NCI-H1930 (cell line): ENCODE results near the gene ART3.

Experiments used
- DNase-seq, 2 experiments: peaks; one replicate each; lab custom pipeline; 2025; lab: John Stamatoyannopoulos, UW

ART3 gene

DNA sequence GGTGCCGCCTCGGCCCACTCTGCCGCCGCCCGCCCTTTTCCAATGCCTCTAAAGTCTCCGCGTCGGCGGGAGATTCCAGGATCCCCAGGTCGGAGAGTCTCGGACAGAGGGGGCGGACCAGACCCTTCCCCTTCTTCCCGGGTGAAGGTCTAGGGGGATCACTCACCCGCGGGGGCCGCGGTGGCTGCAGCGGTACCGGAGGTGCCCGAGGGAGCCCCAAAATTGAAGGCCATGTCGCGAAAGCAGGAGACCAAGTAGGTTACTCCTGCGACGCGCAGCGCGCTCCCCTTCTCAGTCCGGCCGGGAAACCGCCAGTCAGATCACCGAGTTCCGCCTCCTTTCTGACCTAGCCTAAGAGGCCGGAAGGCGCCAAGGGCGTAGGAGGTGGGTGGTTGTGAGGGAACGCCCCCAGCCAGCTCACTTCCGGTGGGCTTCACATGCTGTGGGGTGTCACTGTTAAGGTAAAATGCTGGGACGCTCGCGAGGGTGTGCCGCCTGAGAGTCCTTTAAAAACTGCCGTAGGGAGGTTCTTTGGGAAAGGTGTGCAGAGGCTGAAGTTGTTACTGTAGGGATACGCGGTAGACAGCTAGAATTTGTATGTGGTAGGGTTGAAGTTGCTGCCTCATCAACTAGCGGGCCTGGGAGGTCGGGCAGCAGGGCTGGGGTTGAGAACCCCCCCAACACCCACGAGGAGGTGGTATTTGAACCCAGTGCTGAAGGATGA, 73.8 kb downstream of the ART3 start, which contains the start of gene NUP54:
Gene NUP54, minus strand, starts transcription at position 256 of the 724 bp plus-strand sequence. Its CDS starts 23 bp downstream, at position 233.
- peak; percentile 92 for DNase-seq

DNA sequence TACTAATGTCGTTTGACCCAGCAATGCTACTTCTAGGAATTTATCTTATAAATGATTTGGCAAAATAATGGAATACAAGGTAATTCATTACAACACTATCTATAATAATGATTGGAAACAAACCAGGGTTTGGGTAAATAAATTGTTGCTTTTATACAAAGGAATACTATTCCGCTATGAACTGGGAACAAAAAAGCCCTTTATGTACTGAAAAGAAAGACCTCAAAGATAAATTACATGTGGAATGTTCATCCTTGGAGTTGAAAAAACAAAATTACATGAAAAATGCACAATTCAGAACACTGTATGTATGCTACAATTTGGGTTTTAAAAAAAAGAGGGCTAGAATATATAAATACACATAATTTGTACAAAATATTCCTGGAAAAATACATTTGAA, 78.8 kb downstream of the ART3 start:
- DNase-seq = no peak

DNA sequence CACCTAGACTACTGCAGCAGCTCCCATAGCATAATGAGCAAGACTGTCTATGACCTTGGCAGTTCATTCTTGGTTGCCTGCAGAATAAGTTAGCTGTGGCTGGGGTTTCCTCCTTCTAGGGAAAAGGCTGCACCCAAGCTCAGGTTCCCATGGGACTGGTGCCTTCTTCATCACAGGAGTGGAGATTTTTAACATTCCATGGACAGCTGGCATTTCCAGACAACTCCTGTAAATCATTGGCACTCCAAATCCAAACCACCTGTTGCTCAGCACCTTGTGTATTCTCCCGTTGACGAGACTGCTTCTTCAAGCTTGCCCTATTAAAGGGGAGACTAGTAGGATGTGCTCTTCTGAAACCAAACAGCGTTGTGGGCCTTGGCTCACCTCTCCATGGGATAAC, 81.5 kb downstream of the ART3 start:
- DNase-seq = no peak

DNA sequence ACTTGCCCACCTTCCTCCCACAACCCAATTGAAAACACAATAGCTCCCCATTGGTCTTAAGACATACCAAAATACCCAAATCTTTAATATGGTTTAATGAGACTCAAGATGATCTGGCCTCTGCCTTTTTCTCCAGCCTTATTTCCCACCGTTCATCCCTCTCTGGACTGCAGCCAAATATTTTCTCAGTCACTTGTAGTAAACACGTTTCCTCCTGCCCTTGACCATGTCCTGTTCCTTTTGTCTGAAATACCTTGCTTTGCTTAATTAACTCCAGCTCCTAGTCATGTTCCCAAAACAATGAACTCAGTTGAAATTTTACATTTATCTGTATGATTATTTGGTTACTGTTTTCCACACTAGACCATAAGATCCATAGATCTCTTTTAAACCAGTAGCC, 82.1 kb downstream of the ART3 start:
- no peak for DNase-seq

DNA sequence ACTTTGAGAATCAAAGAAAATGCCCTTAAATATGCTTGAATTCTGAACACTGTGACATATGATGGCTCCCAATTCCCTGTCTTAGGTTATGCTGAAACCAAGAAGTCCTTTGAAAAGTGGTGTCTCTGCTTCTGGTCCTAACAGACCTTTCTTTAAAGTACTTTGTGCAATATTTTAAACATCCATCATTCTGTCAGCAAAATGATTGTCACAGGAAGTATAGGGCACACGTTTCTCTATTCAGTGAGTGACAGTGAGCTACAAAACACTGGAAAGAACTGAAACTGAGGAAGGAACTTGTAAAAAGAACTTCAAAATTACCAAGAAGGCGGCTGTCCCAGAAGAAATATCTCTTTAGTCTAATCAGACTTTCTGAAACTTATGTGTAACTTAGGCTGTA, 85.8 kb downstream of the ART3 start:
- no peak for DNase-seq
